ENCODE data around the gene MRM2.

The MRM2 gene

GRCh38 chr7:2258661-2259365 lies 16.8 kb upstream of the MRM2 start:
- no peaks in the 10 kb centered on the region; the same call in 1 of the 2 replicates for H3K36me3 ChIP-seq (replicated peaks)
- in situ Hi-C loops (cut with MboI; ENCODE audit: low sequenced_read_pairs): no loop called here
- no peaks in the 10 kb centered on the region for H3K9me3 ChIP-seq
- no peak for DNase-seq (ENCODE audit: low spot score in 2 of 2)
- no peak overlapping the region for H3K4me3 ChIP-seq
- no peaks in the 10 kb centered on the region for H3K27me3 ChIP-seq (ENCODE audit: low read depth)
- H3K4me1 ChIP-seq: no peaks in the 10 kb centered on the region

- DNase-seq (ENCODE audit: low spot score in 2 of 2): no peak
- Histone ChIP-seq H3K36me3 (replicated peaks) (no peaks in the 10 kb centered on the region), H3K9me3 (no peaks in the 10 kb centered on the region), H3K27me3 (ENCODE audit: low read depth) (no peaks in the 10 kb centered on the region), H3K4me3 (no peak overlapping the region), H3K4me1 (no peaks in the 10 kb centered on the region)
- in situ Hi-C loops (cut with MboI; ENCODE audit: low sequenced_read_pairs): no loop called here
Measured at GRCh38 chr7:2257651-2258050, 15.6 kb upstream of the MRM2 start.

GRCh38 chr7:2257046-2257551 lies 15.1 kb upstream of the MRM2 start:
- Histone ChIP-seq H3K36me3 (replicated peaks) (no peaks in the 10 kb centered on the region), H3K4me1 (no peaks in the 10 kb centered on the region)
- in situ Hi-C loops (cut with MboI; ENCODE audit: low sequenced_read_pairs): no loop called here

GRCh38 chr7:2256306-2257045 lies 14.5 kb upstream of the MRM2 start:
- Histone ChIP-seq H3K4me3 (no peak overlapping the region), H3K36me3 (replicated peaks) (no peaks in the 10 kb centered on the region), H3K4me1 (no peaks in the 10 kb centered on the region), H3K9me3 (no peaks in the 10 kb centered on the region), H3K27me3 (ENCODE audit: low read depth) (no peaks in the 10 kb centered on the region)
- no peak for DNase-seq (ENCODE audit: low spot score in 2 of 2)
- in situ Hi-C loops (cut with MboI; ENCODE audit: low sequenced_read_pairs): no loop called here

More at GRCh38 chr7:2257046-2257551, 15.1 kb upstream of the MRM2 start:
- DNase-seq (ENCODE audit: low spot score in 2 of 2): no peak
- H3K9me3 ChIP-seq: no peaks in the 10 kb centered on the region
- H3K27me3 ChIP-seq (ENCODE audit: low read depth): no peaks in the 10 kb centered on the region
- H3K4me3 ChIP-seq: no peak overlapping the region

- Histone ChIP-seq H3K4me3 (no peak overlapping the region), H3K9me3 (no peaks in the 10 kb centered on the region), H3K4me1 (no peaks in the 10 kb centered on the region), H3K27me3 (ENCODE audit: low read depth) (no peaks in the 10 kb centered on the region), H3K36me3 (replicated peaks) (no peaks in the 10 kb centered on the region)
- DNase-seq (ENCODE audit: low spot score in 2 of 2): no peak
- in situ Hi-C loops (cut with MboI; ENCODE audit: low sequenced_read_pairs): no loop called here
Measured at GRCh38 chr7:2255145-2256139, 13.4 kb upstream of the MRM2 start.

DNA sequence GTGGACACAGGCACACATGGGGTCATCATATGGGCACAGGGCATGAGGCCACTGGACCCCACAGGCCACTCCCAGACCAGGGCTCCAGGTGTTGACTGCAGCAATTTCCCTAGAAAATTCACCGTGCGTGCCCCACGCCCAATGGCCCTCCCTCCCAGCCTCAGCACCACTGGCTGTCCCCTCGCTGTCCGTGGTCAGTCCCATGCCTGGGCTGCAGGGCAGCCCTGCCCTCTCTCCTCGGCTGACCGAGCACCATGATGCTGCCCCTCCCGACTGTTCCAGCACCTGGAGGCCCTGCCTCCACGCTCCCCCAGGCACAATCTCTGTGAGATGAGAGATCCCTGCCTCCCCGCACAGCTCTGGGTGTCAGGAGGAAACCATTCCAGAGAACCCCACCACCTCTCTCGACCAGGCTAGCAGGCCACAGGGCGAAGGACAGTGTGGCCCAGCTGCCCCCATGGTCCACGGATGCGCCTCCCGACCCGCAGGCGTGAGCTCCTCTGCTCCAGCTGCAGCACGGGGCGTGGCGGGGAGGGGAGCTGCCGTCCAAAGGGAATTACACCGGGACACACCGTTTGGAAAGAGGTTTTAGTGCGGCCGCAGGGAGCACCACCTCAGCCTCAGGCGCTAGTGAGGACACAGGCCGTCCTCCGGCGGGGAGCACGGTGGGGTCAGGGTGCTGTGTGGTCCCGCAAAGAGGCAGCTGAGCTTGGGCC lies 12.6 kb upstream of the MRM2 start:
- H3K9me3 ChIP-seq: no peaks in the 10 kb centered on the region
- no peaks in the 10 kb centered on the region for H3K27me3 ChIP-seq (ENCODE audit: low read depth)
- H3K4me3 ChIP-seq: no peak overlapping the region
- no peak for DNase-seq (ENCODE audit: low spot score in 2 of 2)
- no peaks in the 10 kb centered on the region for H3K4me1 ChIP-seq
- in situ Hi-C loops (cut with MboI; ENCODE audit: low sequenced_read_pairs): no loop called here
- H3K36me3 ChIP-seq (replicated peaks): no peaks in the 10 kb centered on the region; the same call in none of the 2 replicates

DNA sequence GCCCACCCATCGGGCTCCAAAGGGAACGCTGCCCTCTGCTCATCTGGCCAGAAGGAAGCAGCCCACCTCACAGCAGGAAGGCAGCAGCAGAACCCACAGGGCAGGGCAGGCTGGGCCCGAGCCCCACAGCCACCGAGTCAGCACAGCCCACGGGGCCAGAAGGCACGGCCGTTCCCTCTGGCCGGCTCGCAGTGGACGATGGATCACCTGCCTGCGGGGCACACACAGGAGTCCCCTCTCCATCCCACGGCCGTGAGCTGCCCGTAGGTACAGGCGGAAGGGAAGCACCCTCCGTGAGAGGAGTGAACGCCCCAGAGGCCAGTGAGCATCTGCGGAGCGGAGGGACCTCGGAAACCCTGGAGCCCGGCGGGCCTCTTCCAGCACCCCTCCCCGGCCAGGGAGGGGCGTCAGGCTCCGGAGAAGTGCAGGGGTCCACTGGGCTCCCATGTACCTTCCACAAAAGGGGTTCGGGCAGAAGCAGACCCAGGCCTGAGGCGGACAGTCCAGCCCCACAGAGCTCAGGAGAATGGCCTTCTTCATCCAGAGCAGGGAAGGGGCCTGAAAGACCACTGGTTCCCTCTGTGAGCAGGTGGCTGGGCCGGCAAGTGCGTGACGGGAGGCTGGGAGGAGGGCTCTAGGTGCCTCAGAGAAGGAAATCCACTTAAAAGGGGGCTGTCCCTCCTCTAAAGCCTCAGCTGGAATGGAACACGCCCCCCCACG lies 11.7 kb upstream of the MRM2 start:
- Histone ChIP-seq H3K9me3 (no peaks in the 10 kb centered on the region), H3K27me3 (ENCODE audit: low read depth) (no peaks in the 10 kb centered on the region), H3K36me3 (replicated peaks) (no peaks in the 10 kb centered on the region; the same call in none of the 2 replicates), H3K4me1 (no peaks in the 10 kb centered on the region), H3K4me3 (no peak overlapping the region)
- in situ Hi-C loops (cut with MboI; ENCODE audit: low sequenced_read_pairs): no loop called here
- no peak for DNase-seq (ENCODE audit: low spot score in 2 of 2)

- no peak for DNase-seq (ENCODE audit: low spot score in 2 of 2)
- in situ Hi-C loops (cut with MboI; ENCODE audit: low sequenced_read_pairs): no loop called here
- Histone ChIP-seq H3K9me3 (no peaks in the 10 kb centered on the region), H3K36me3 (replicated peaks) (no peaks in the 10 kb centered on the region; the same call in none of the 2 replicates), H3K4me1 (no peaks in the 10 kb centered on the region), H3K4me3 (no peak overlapping the region), H3K27me3 (ENCODE audit: low read depth) (no peaks in the 10 kb centered on the region)
Measured at GRCh38 chr7:2253021-2253420, 11.0 kb upstream of the MRM2 start.

DNA sequence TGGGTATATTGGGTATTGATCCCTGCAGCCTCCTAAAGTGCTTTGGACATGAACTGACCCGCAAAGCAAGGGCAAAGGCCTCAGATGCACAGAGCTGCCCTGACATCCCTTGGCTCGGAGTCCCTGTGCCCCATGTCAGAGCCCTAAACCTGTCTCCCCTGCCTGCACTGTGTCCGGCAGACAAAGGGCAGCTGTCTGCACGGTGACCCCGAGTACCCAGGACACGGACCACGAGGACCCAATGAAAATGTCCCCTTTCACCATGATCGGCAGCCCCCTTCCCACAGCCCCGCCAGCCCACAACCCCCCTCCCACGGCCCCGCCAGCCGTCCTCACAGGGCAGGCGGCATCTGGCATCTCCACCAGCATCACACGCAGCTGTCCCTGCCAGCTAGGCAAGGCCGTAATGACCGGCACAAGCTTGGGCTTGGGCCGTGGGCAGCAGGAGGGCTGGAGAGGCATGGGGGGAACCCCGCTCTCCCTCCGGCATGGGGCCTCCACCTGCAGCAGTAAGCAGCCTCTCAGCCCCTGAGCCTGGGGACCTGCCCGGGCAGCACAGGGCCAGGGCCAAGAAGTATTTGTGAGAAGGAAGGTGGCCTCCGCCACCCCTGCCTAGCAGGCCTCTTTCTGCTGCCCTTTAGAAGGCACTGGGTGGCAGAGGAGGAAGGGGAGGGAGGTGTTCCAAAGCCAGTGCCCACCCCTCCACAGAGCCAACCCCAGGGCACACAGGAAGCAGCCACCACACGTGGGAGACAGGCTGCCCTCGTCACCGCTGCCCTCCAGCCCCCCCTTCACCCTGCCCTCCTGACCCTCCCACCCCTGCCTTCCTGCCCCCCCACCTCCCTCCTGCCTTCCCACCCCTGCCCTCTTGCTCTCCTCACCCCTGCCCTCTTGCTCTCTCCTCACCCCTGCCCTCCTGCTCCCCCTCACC lies 10.1 kb upstream of the MRM2 start:
- Histone ChIP-seq H3K36me3 (replicated peaks) (no peaks in the 10 kb centered on the region; the same call in none of the 2 replicates), H3K9me3 (no peaks in the 10 kb centered on the region), H3K27me3 (ENCODE audit: low read depth) (no peaks in the 10 kb centered on the region), H3K4me3 (no peak overlapping the region), H3K4me1 (no peaks in the 10 kb centered on the region)
- DNase-seq (ENCODE audit: low spot score in 2 of 2): no peak
- in situ Hi-C loops (cut with MboI; ENCODE audit: low sequenced_read_pairs): no loop called here

GRCh38 chr7:2251381-2251780 lies 9.4 kb upstream of the MRM2 start:
- no peaks in the 10 kb centered on the region for H3K9me3 ChIP-seq
- H3K27me3 ChIP-seq (ENCODE audit: low read depth): no peaks in the 10 kb centered on the region
- no peaks in the 10 kb centered on the region for H3K4me1 ChIP-seq
- DNase-seq (ENCODE audit: low spot score in 2 of 2): no peak
- H3K36me3 ChIP-seq (replicated peaks): no peaks in the 10 kb centered on the region; the same call in none of the 2 replicates
- in situ Hi-C loops (cut with MboI; ENCODE audit: low sequenced_read_pairs): no loop called here
- no peak overlapping the region for H3K4me3 ChIP-seq

- no peaks in the 10 kb centered on the region for H3K4me1 ChIP-seq
- no peaks in the 10 kb centered on the region for H3K9me3 ChIP-seq
- in situ Hi-C loops (cut with MboI; ENCODE audit: low sequenced_read_pairs): no loop called here
- no peak for DNase-seq (ENCODE audit: low spot score in 2 of 2)
- H3K4me3 ChIP-seq: no peak overlapping the region
- no peaks in the 10 kb centered on the region for H3K27me3 ChIP-seq (ENCODE audit: low read depth)
- H3K36me3 ChIP-seq (replicated peaks): no peaks in the 10 kb centered on the region; the same call in none of the 2 replicates
Measured at GRCh38 chr7:2249744-2250323, 7.8 kb upstream of the MRM2 start.

All from HAP-1 (cell line).